Measurements from ENCODE around the gene ADAM29. TPM values are rescaled to one million over a fixed set of nuclear protein-coding genes. Genes with fewer than 3 reads are reported as not detected.

Gene ADAM29
- total RNA-seq, 1 experiment from 2014 or later: not detected

DNA sequence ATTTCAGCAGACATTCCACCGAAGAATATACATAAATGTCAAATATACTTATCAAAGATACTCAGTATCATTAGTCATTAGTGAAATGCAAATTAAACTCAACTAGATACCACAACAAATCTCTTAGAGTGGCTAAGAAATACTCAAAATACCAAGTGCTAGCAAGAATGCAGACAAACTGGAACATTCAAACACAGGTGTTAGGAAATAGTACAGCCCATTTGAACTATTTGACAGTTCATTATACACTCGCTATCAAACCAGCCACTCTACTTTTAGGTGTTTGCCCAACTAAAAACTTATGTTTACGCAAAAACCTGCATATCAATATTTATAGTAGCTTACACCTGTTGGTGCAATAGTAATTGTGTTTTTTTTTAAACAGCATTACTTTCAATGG, 8.8 kb downstream of the ADAM29 start:
- intact Hi-C loops (cut with micrococcal nuclease): no loop called here

More for the DNA sequence above, 8.8 kb downstream of the ADAM29 start:
- TF ChIP-seq EGR1 (IDR thresholded peaks at IDR 0.05; ENCODE audit: low read depth) (no peak), POLR2AphosphoS5 (IDR thresholded peaks at IDR 0.05; ENCODE audit: low read depth, low read length) (no peak), SRF (IDR thresholded peaks at IDR 0.05; ENCODE audit: low read depth) (no peak), FOSL1 (IDR thresholded peaks at IDR 0.05; ENCODE audit: low read depth) (no peak), ZFX (IDR thresholded peaks at IDR 0.05) (no peak), SIN3A (IDR thresholded peaks at IDR 0.05; ENCODE audit: low read depth) (no peak), CEBPB (IDR thresholded peaks at IDR 0.05; ENCODE audit: low read depth) (no peak), EZH2phosphoT487 (IDR thresholded peaks at IDR 0.05; ENCODE audit: borderline replicate concordance) (no peak), EZH2 (IDR thresholded peaks at IDR 0.05) (no peak), POLR2A (IDR thresholded peaks at IDR 0.05; ENCODE audit: borderline replicate concordance, extremely low read depth, insufficient read depth, insufficient read length) (no peak), RAD21 (IDR thresholded peaks at IDR 0.05; ENCODE audit: low read depth) (no peak), ZNF274 (IDR thresholded peaks at IDR 0.05; ENCODE audit: low read depth, low read length) (no peak), ZBTB33 (IDR thresholded peaks at IDR 0.05; ENCODE audit: extremely low read depth, insufficient replicate concordance, low read length) (no peak)
- TF ChIP-seq, protein P1, sequence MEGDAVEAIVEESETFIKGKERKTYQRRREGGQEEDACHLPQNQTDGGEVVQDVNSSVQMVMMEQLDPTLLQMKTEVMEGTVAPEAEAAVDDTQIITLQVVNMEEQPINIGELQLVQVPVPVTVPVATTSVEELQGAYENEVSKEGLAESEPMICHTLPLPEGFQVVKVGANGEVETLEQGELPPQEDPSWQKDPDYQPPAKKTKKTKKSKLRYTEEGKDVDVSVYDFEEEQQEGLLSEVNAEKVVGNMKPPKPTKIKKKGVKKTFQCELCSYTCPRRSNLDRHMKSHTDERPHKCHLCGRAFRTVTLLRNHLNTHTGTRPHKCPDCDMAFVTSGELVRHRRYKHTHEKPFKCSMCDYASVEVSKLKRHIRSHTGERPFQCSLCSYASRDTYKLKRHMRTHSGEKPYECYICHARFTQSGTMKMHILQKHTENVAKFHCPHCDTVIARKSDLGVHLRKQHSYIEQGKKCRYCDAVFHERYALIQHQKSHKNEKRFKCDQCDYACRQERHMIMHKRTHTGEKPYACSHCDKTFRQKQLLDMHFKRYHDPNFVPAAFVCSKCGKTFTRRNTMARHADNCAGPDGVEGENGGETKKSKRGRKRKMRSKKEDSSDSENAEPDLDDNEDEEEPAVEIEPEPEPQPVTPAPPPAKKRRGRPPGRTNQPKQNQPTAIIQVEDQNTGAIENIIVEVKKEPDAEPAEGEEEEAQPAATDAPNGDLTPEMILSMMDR (IDR thresholded peaks at IDR 0.05 in 2 of 3, conservative IDR thresholded peaks at IDR 0.05 in 1 of 3; ENCODE audit: borderline replicate concordance in 1 of 3, insufficient read depth in 1 of 3, low read depth in 2 of 3, low read length in 2 of 3): no peak
- TF ChIP-seq, protein P2, sequence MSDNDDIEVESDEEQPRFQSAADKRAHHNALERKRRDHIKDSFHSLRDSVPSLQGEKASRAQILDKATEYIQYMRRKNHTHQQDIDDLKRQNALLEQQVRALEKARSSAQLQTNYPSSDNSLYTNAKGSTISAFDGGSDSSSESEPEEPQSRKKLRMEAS (IDR thresholded peaks at IDR 0.05): no peak
- TF ChIP-seq, protein P3, sequence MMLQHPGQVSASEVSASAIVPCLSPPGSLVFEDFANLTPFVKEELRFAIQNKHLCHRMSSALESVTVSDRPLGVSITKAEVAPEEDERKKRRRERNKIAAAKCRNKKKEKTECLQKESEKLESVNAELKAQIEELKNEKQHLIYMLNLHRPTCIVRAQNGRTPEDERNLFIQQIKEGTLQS (IDR thresholded peaks at IDR 0.05): no peak
- TF ChIP-seq, protein P4, sequence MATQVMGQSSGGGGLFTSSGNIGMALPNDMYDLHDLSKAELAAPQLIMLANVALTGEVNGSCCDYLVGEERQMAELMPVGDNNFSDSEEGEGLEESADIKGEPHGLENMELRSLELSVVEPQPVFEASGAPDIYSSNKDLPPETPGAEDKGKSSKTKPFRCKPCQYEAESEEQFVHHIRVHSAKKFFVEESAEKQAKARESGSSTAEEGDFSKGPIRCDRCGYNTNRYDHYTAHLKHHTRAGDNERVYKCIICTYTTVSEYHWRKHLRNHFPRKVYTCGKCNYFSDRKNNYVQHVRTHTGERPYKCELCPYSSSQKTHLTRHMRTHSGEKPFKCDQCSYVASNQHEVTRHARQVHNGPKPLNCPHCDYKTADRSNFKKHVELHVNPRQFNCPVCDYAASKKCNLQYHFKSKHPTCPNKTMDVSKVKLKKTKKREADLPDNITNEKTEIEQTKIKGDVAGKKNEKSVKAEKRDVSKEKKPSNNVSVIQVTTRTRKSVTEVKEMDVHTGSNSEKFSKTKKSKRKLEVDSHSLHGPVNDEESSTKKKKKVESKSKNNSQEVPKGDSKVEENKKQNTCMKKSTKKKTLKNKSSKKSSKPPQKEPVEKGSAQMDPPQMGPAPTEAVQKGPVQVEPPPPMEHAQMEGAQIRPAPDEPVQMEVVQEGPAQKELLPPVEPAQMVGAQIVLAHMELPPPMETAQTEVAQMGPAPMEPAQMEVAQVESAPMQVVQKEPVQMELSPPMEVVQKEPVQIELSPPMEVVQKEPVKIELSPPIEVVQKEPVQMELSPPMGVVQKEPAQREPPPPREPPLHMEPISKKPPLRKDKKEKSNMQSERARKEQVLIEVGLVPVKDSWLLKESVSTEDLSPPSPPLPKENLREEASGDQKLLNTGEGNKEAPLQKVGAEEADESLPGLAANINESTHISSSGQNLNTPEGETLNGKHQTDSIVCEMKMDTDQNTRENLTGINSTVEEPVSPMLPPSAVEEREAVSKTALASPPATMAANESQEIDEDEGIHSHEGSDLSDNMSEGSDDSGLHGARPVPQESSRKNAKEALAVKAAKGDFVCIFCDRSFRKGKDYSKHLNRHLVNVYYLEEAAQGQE (IDR thresholded peaks at IDR 0.05; ENCODE audit: low read depth): no peak
- H3K9me2 ChIP-seq (ENCODE audit: insufficient read depth): no peaks in the 10 kb centered on the region
- H2AFZ ChIP-seq (ENCODE audit: low read depth, low read length, poor library complexity, severe bottlenecking): no peak overlapping the region
- no peaks in the 10 kb centered on the region for H3K4me1 ChIP-seq (ENCODE audit: control insufficient read depth in 1 of 2, insufficient read depth in 2 of 2, low read length in 2 of 2)
- no peaks in the 10 kb centered on the region for H3K36me3 ChIP-seq (ENCODE audit: control insufficient read depth in 1 of 2, insufficient read depth in 2 of 2, low read length in 2 of 2)
- no peak overlapping the region for H3K4me3 ChIP-seq (replicated peaks in 1 of 2; ENCODE audit: low read depth in 1 of 2, low read length in 2 of 2)
- DNase-seq (ENCODE audit: low read depth, low spot score) (no peak), ATAC-seq (no peak)
- no peaks in the 10 kb centered on the region for H3K9me3 ChIP-seq (ENCODE audit: control insufficient read depth in 1 of 2, insufficient read depth in 1 of 2, low read depth in 1 of 2, low read length in 2 of 2)
- no peak overlapping the region for H3K27ac ChIP-seq (ENCODE audit: low read depth, low read length)
- no peak overlapping the region for H3K9ac ChIP-seq (ENCODE audit: low read length)
- POLR2A ChIA-PET: no interaction called here
- H3K27me3 ChIP-seq (ENCODE audit: insufficient read depth, low read length): no peaks in the 10 kb centered on the region
- BruUV-seq (replicated peaks): no TSS peak
- H4K20me1 ChIP-seq (ENCODE audit: insufficient read depth): no peaks in the 10 kb centered on the region
- no peak overlapping the region for H3K4me2 ChIP-seq (ENCODE audit: low read length)
- no peaks in the 10 kb centered on the region for H3K79me2 ChIP-seq (ENCODE audit: insufficient read depth, low read length)
- CTCF ChIA-PET: no interaction called here
- RAD21 ChIA-PET (ENCODE audit: low non-redundant PET in 1 of 2, low total read pairs in 2 of 2, uncharacterized antibody in 2 of 2, unreplicated experiment in 2 of 2): no interaction called here
